ENCODE results near the gene TMC6. TPM values are rescaled to one million over a fixed set of nuclear protein-coding genes. Genes with fewer than 3 reads are reported as not detected.

TMC6 gene
- total RNA-seq, 2 donors from 2014 or later = 143 to 149 TPM

DNA sequence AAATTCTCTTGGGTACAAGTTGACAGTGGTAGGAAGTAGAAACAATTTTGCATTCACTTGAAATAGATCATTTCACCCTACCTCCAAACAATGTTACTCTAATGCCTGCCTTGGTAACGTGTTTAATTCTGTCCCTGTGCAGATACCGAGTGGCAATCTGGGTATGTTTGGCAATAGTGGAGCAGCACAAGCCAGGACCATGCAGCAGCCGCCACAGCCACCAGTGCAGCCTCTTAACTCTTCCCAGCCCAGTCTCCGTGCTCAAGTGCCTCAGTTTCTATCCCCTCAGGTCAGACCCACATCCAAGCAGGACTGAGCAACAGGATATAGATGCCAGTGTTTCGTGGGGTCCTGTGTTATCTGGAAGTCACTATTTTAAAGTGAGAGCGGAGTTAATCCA lies 49.3 kb downstream of the TMC6 start:
- peaks cover 80% of the 10 kb centered on the region for H3K36me3 ChIP-seq (ENCODE audit: control insufficient read depth, insufficient read depth, low read length)
- no peak overlapping the region for H3K9ac ChIP-seq (ENCODE audit: extremely low read depth, low read length, poor library complexity, severe bottlenecking)
- H3K4me3 Mint-ChIP-seq = no peak overlapping the region
- H3K4me1 Mint-ChIP-seq = no peaks in the 10 kb centered on the region
- H3K9me3 Mint-ChIP-seq = no peaks in the 10 kb centered on the region
- WGBS, 2 experiments (ENCODE audit: insufficient coverage in 1 of 2, insufficient read length in 1 of 2) = 93% methylated on average over 6 of the region's 6 CpGs; no CpG with 5 or more reads in 1 of the 2 experiments
- no peak for DNase-seq
- H3K27ac ChIP-seq (ENCODE audit: low read depth, low read length) = no peak overlapping the region
- peaks cover 77% of the 10 kb centered on the region for H3K36me3 Mint-ChIP-seq (ENCODE audit: low read depth)
- H3K27ac Mint-ChIP-seq = no peak overlapping the region
- H3K4me1 ChIP-seq (ENCODE audit: control insufficient read depth, insufficient read depth, low read length) = no peaks in the 10 kb centered on the region
- H3K27me3 ChIP-seq (ENCODE audit: control insufficient read depth, insufficient read depth, low read length, poor library complexity, severe bottlenecking) = no peaks in the 10 kb centered on the region
- TF ChIP-seq, protein P1, sequence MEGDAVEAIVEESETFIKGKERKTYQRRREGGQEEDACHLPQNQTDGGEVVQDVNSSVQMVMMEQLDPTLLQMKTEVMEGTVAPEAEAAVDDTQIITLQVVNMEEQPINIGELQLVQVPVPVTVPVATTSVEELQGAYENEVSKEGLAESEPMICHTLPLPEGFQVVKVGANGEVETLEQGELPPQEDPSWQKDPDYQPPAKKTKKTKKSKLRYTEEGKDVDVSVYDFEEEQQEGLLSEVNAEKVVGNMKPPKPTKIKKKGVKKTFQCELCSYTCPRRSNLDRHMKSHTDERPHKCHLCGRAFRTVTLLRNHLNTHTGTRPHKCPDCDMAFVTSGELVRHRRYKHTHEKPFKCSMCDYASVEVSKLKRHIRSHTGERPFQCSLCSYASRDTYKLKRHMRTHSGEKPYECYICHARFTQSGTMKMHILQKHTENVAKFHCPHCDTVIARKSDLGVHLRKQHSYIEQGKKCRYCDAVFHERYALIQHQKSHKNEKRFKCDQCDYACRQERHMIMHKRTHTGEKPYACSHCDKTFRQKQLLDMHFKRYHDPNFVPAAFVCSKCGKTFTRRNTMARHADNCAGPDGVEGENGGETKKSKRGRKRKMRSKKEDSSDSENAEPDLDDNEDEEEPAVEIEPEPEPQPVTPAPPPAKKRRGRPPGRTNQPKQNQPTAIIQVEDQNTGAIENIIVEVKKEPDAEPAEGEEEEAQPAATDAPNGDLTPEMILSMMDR (conservative IDR thresholded peaks at IDR 0.05) = no peak
- H3K4me3 ChIP-seq (ENCODE audit: low read length) = no peak overlapping the region
- H3K27me3 Mint-ChIP-seq (ENCODE audit: insufficient read depth) = no peaks in the 10 kb centered on the region
- no peaks in the 10 kb centered on the region for H3K9me3 ChIP-seq (ENCODE audit: control insufficient read depth, low read length)

DNA sequence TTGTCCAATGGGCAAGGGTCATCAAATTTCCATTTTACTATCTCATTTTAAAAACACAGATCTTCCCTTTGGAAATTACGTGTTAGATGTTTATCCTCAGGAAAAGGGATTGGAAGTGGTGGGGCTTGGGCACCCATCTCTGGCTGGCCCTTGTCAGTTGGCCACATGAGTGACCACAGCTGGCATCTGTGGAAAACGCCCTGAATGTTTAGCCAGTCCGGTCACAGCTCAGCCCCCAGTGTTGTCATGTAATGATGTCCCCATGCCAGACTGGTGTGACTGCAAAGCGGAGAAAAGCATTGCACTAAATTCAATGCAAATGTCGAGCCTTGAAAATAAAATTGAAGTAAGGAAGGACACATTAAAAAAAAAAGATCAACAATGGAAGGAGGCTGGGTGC lies 53.0 kb downstream of the TMC6 start:
- peak overlapping the region; percentile 53 for H3K27ac Mint-ChIP-seq
- Histone ChIP-seq H3K4me3 (ENCODE audit: low read length) (no peak overlapping the region), H3K27ac (ENCODE audit: low read depth, low read length) (no peak overlapping the region), H3K9me3 (ENCODE audit: control insufficient read depth, low read length) (peaks cover 9% of the 10 kb centered on the region), H3K36me3 (ENCODE audit: control insufficient read depth, insufficient read depth, low read length) (peaks cover 85% of the 10 kb centered on the region), H3K9ac (ENCODE audit: extremely low read depth, low read length, poor library complexity, severe bottlenecking) (no peak overlapping the region), H3K4me1 (ENCODE audit: control insufficient read depth, insufficient read depth, low read length) (no peaks in the 10 kb centered on the region), H3K27me3 (ENCODE audit: control insufficient read depth, insufficient read depth, low read length, poor library complexity, severe bottlenecking) (no peaks in the 10 kb centered on the region)
- peaks cover 76% of the 10 kb centered on the region for H3K36me3 Mint-ChIP-seq (ENCODE audit: low read depth)
- no peaks in the 10 kb centered on the region for H3K9me3 Mint-ChIP-seq
- 88 to 95% methylated on average over 4 to 5 of the region's 5 CpGs for WGBS, 2 experiments (ENCODE audit: insufficient coverage in 1 of 2, insufficient read length in 1 of 2)
- DNase-seq = no peak
- no peaks in the 10 kb centered on the region for H3K27me3 Mint-ChIP-seq (ENCODE audit: insufficient read depth)
- TF ChIP-seq, protein P1 (conservative IDR thresholded peaks at IDR 0.05) = no peak
- no peaks in the 10 kb centered on the region for H3K4me1 Mint-ChIP-seq
- H3K4me3 Mint-ChIP-seq = no peak overlapping the region

- TF ChIP-seq, protein P1 (conservative IDR thresholded peaks at IDR 0.05) = no peak
- Mint-ChIP-seq H3K27ac (no peak overlapping the region), H3K4me3 (no peak overlapping the region), H3K27me3 (ENCODE audit: insufficient read depth) (no peaks in the 10 kb centered on the region), H3K4me1 (no peaks in the 10 kb centered on the region), H3K9me3 (no peaks in the 10 kb centered on the region), H3K36me3 (ENCODE audit: low read depth) (peaks cover 79% of the 10 kb centered on the region)
- H3K27me3 ChIP-seq (ENCODE audit: control insufficient read depth, insufficient read depth, low read length, poor library complexity, severe bottlenecking) = no peaks in the 10 kb centered on the region
- peaks cover 9% of the 10 kb centered on the region for H3K9me3 ChIP-seq (ENCODE audit: control insufficient read depth, low read length)
- H3K4me3 ChIP-seq (ENCODE audit: low read length) = no peak overlapping the region
- no peak overlapping the region for H3K9ac ChIP-seq (ENCODE audit: extremely low read depth, low read length, poor library complexity, severe bottlenecking)
- peaks cover 81% of the 10 kb centered on the region for H3K36me3 ChIP-seq (ENCODE audit: control insufficient read depth, insufficient read depth, low read length)
- 94 to 95% methylated on average over 10 of the region's 10 CpGs for WGBS, 2 experiments (ENCODE audit: insufficient coverage in 1 of 2, insufficient read length in 1 of 2)
- H3K27ac ChIP-seq (ENCODE audit: low read depth, low read length) = no peak overlapping the region
- no peaks in the 10 kb centered on the region for H3K4me1 ChIP-seq (ENCODE audit: control insufficient read depth, insufficient read depth, low read length)
- DNase-seq = no peak
These were observed 53.5 kb downstream of the TMC6 start for GRCh38 chr17:78075011-78075410.

All from endodermal cell (in vitro differentiated cells).